Brain microvascular endothelial cell (primary cell): ENCODE measurements around the gene FOXN1.

ENCODE experiments used
- DNase-seq: peaks from one replicate; pipeline ENCODE4 v3.0.0-alpha.2; 2020
- H3K27ac ChIP-seq: fragments of 250-450 bp; sonication (Bioruptor Pico); 2 replicates; pipeline ENCODE4 v1.5.1; 2020; ENCODE audit warnings: mild to moderate bottlenecking, moderate library complexity
- H3K27me3 ChIP-seq: fragments of 250-450 bp; sonication (Bioruptor Pico); replicated peaks from 2 replicates; pipeline ENCODE4 v1.5.1; 2020; ENCODE audit warnings: mild to moderate bottlenecking
- H3K36me3 ChIP-seq: fragments of 250-450 bp; sonication (Bioruptor Pico); replicated peaks from 2 replicates; pipeline ENCODE4 v1.5.1; 2020; ENCODE audit warnings: mild to moderate bottlenecking
- H3K4me3 ChIP-seq: 2 replicates; pipeline ENCODE4 v1.5.1; 2011; ENCODE audit warnings: low read depth, mild to moderate bottlenecking, control low read depth, low read length, moderate library complexity
- in situ Hi-C: cut with HindIII; loops from 2 replicates; pipeline ENCODE4 v1.10.0; 2017; ENCODE audit warnings: low sequenced_read_pairs, low pct_ligation_motif_present
- TF ChIP-seq, protein P1 (sequence below): IDR thresholded peaks from 2 replicates; pipeline ENCODE4 v1.5.1; 2011; ENCODE audit warnings: low read depth, mild to moderate bottlenecking, moderate library complexity, low read length, control low read depth, inconsistent platforms; ENCODE audit errors: missing control alignments

The FOXN1 gene

DNA sequence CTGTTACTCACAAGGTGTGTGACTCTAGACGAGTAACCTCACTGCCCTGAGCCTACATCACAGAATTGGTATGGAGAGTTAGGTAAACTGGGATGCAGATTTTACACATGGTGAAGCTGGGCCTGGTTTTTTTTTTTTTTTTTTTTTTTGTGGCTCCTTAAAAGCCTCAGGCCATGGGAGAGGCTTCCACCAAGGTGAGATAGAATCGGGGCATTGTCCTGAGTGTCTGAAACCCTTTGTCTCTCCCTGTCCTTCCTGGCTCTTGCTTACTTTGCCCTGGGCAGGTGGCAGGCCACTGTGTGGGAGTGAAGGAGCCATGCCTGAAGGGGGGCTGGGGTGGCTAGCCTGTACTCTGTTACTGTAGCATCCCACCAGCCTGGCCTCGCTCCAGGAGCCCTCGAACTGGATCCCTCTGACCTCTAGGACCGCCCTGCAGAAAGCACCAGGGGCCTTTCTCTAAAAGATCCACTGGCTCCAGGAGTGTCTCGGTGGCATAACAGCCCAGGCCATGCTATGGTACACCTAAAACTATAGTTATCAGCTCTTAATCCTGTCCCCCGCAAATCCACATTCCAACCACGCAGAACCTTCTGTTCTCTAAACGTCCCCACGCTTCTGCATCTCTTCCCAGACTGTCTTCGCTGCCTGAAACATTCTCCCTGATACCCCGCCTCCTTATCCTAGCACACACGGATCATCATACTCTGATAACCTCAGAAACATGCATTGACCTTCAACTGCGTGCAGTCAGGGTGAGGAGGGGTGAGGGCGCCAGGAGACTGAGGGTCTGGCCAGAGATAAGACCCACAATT, 34.4 kb upstream of the FOXN1 start:
- Histone ChIP-seq H3K36me3 (no peaks in the 10 kb centered on the region), H3K4me3 (no peak overlapping the region), H3K27me3 (peaks cover 8% of the 10 kb centered on the region), H3K27ac (no peak overlapping the region)
- in situ Hi-C loops: no loop called here
- no peak for DNase-seq
- TF ChIP-seq, protein P1, sequence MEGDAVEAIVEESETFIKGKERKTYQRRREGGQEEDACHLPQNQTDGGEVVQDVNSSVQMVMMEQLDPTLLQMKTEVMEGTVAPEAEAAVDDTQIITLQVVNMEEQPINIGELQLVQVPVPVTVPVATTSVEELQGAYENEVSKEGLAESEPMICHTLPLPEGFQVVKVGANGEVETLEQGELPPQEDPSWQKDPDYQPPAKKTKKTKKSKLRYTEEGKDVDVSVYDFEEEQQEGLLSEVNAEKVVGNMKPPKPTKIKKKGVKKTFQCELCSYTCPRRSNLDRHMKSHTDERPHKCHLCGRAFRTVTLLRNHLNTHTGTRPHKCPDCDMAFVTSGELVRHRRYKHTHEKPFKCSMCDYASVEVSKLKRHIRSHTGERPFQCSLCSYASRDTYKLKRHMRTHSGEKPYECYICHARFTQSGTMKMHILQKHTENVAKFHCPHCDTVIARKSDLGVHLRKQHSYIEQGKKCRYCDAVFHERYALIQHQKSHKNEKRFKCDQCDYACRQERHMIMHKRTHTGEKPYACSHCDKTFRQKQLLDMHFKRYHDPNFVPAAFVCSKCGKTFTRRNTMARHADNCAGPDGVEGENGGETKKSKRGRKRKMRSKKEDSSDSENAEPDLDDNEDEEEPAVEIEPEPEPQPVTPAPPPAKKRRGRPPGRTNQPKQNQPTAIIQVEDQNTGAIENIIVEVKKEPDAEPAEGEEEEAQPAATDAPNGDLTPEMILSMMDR: no peak

DNA sequence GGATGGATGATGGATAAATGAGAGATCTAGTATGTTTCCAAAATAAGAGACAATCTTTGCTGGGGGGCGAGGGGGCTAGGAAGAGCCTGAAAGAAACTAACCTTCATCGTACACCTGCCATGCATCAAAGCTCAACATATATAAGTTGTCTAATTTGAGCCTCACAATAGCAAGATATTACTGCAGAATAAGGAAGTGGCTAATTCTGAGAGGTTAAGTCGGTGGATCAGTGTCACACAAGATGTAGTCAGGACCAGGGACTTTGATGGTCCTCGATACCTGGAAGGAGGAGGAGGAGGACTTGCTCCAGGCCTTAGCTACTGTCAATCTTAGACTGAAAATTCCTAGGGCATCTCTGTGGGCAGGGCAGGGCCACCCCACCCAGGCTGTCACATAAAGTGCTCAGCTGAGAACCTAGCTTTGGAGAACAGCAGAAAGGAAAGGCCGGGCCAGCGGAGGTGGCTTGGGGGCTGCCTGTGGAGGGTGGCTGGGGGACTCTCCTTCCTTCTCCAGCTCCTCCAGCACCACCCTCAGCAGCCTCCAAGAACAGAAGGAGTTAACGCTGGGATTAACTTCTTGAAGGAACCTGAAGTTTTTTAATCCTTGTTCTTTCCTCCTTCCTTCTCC, 33.2 kb upstream of the FOXN1 start:
- DNase-seq: no peak
- Histone ChIP-seq H3K36me3 (no peaks in the 10 kb centered on the region), H3K27me3 (peaks cover 8% of the 10 kb centered on the region), H3K4me3 (no peak overlapping the region), H3K27ac (no peak overlapping the region)
- TF ChIP-seq, protein P1: no peak
- in situ Hi-C loops: no loop called here

DNA sequence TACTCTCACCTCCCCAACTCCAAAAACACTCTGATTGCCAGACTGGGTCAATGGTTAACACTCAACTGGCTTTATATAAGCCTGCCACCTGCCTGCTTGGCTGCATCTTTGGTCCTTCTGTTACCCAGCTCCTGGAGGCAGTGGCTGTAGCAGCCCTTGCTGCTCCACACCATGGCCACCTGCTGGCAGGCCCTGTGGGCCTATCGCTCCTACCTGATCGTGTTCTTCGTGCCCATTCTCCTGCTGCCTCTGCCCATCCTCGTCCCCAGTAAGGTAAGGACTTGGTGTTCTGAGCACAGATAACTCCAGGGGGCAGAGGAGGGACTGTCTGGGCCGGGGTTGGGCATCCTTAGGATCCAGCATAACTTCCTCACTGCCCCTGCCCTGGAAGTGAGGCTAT, 32.6 kb upstream of the FOXN1 start, which contains the start of gene SLC13A2:
TSS of gene SLC13A2 (plus strand) at position 103 of the 400 bp plus-strand sequence. CDS start at position 172, 69 bp downstream.
- TF ChIP-seq, protein P1: no peak
- no peak for DNase-seq
- H3K27me3 ChIP-seq: peaks cover 8% of the 10 kb centered on the region

DNA sequence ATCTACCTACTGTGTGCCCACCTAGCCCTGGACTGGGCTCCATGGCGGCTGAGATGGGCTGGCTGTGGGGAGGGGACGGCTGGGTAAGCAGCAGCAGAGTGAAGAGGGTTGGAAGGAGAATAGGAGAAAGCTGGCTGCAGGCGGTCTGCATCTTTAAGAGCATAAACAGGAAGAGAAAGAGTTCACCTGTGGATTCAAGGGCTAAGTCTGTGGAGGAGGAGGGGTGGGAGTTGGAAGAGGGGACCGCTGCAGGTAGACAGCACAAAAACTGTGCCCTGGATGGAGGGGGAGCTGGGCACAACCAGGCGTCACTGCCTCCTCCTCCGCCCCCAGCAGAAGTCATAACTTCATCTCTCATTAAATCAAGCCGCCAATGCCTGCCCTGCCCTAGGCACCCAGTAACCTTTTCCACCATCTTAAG, 32.0 kb upstream of the FOXN1 start:
- no peak for DNase-seq
- peaks cover 8% of the 10 kb centered on the region for H3K27me3 ChIP-seq

More for the DNA sequence above, 32.6 kb upstream of the FOXN1 start, which contains the start of gene SLC13A2:
- H3K4me3 ChIP-seq: no peak within 1 kb of the TSS
- in situ Hi-C loops: no loop called here
- H3K36me3 ChIP-seq: no peaks in the 10 kb centered on the region
- H3K27ac ChIP-seq: no peak within 1 kb of the TSS

DNA sequence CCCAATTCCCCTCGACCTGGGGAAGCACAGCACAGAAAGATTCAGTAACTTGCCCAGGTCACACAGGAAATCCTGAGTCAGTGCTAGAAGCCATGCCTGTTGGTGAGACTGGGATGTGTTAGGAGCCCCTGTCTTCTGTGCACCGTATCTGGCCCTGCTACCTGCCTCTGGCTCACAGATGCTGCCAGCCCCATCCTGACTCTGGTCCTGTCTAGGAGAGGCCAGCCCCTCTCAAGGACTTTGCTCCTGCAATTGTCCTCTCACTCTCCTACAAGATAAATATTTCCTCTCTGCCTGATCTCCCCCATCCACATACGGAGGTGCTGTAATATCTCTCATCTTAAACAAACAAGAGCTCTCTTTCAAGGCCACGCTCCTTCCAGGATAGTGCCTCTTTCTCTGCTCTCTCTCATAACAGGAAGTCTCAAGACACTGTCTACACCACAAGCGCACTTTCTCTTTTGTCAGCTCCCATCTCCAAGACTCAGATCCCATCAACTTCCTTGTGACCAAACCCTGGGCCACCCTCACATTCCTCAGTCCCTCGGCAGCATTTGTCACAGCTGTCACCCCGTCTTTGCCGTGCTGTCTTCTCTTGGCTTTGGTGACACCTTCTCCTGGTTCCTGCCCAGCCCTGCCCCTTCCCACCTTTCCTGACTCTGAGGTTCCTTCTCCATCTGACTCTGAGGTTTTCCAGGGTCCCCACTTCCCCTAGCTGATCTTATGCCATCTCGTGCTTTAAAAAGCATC, 30.8 kb upstream of the FOXN1 start:
- Histone ChIP-seq H3K36me3 (no peaks in the 10 kb centered on the region), H3K27me3 (peaks cover 5% of the 10 kb centered on the region), H3K4me3 (no peak overlapping the region), H3K27ac (no peak overlapping the region)
- no peak for DNase-seq
- in situ Hi-C loops: no loop called here
- TF ChIP-seq, protein P1: no peak

More for the DNA sequence above, 32.0 kb upstream of the FOXN1 start:
- Histone ChIP-seq H3K36me3 (no peaks in the 10 kb centered on the region), H3K27ac (no peak overlapping the region), H3K4me3 (no peak overlapping the region)
- in situ Hi-C loops: no loop called here
- TF ChIP-seq, protein P1: no peak
